Subcutaneous abdominal adipose tissue (tissue), 5 donors: ENCODE data around the gene EXOSC3.
A peak's percentile ranks its signal among the peaks of the same experiment; 100 is the strongest.
"Not testable (repeated sequence)": the region's sequence is repeated elsewhere in the genome, so short reads cannot be mapped to it uniquely, and the experiment has no call there.

Source experiments
- H3K27ac ChIP-seq: one replicate; pipeline ENCODE4 v1.7.0; 2013; ENCODE audit warnings: low read depth, mild to moderate bottlenecking, inconsistent platforms, low read length, moderate library complexity
- H3K27me3 ChIP-seq, 5 donors: one replicate each; pipeline ENCODE4 v1.7.0; 2013; ENCODE audit warnings: low read length in 5 of 5, inconsistent platforms in 1 of 5; ENCODE audit not compliant: control insufficient read depth in 5 of 5, insufficient read depth in 4 of 5
- H3K36me3 ChIP-seq, 5 donors: one replicate each; pipeline ENCODE4 v1.7.0; 2013; ENCODE audit warnings: low read length in 5 of 5; ENCODE audit not compliant: control insufficient read depth in 5 of 5, insufficient read depth in 5 of 5
- H3K4me1 ChIP-seq, 5 donors: one replicate each; pipeline ENCODE4 v1.7.0; 2013; ENCODE audit warnings: low read length in 5 of 5, mild to moderate bottlenecking in 3 of 5, moderate library complexity in 1 of 5; ENCODE audit not compliant: control insufficient read depth in 5 of 5, insufficient read depth in 5 of 5
- H3K4me3 ChIP-seq, 5 donors: one replicate each; pipeline ENCODE4 v1.7.0; 2013; ENCODE audit warnings: low read length in 5 of 5, low read depth in 1 of 5
- H3K9ac ChIP-seq, 5 donors: one replicate each; pipeline ENCODE4 v1.7.0; 2013; ENCODE audit warnings: low read length in 5 of 5, mild to moderate bottlenecking in 4 of 5, moderate library complexity in 3 of 5
- H3K9me3 ChIP-seq, 5 donors: one replicate each; pipeline ENCODE4 v1.7.0; 2013; ENCODE audit warnings: low read length in 5 of 5; ENCODE audit not compliant: control insufficient read depth in 5 of 5
- donor health status: healthy.
- donor health status: healthy.
- donor health status: healthy.
- donor health status: healthy.
- donor health status: healthy.

The EXOSC3 gene

GRCh38 chr9:37752642-37753488, 32.0 kb downstream of the EXOSC3 start:
- Histone ChIP-seq H3K4me1 (peaks cover 2 to 15% (median 14%) of the 10 kb centered on the region in 5 donors), H3K36me3 (peaks cover 0 to 4% (median 0%) of the 10 kb centered on the region in 5 donors), H3K4me3 (peak overlapping the region; percentile 74 to 98 (median 94)), H3K27me3 (no peaks in the 10 kb centered on the region), H3K9me3 (no peaks in the 10 kb centered on the region), H3K9ac (peak overlapping the region in 4 of 5 donors; percentile 51 to 99 (median 91)), H3K27ac (no peak overlapping the region)

GRCh38 chr9:37752112-37752511, 32.8 kb downstream of the EXOSC3 start:
- not testable (repeated sequence) for H3K4me3 ChIP-seq, H3K27me3 ChIP-seq, H3K9me3 ChIP-seq, H3K9ac ChIP-seq, H3K36me3 ChIP-seq, H3K27ac ChIP-seq
- H3K4me1 ChIP-seq: peaks cover 2 to 15% (median 14%) of the 10 kb centered on the region in 5 donors

DNA sequence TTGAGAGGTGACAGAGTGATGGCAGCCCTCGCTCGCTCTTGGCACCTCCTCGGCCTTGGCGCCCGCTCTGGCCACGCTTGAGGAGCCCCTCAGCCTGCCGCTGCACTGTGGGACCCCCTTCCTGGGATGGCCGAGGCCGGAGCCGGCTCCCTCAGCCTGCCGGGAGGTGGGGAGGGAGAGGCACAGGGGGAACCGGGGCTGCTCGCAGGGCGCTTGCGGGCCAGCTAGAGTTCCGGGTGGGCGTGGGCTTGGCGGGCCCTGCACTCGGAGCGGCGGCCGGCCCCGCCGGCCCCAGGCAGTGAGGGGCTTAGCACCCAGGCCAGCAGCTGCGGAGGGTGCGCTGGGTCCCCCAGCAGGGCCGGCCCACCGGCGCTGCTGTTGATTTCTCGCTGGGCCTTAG, 33.2 kb downstream of the EXOSC3 start:
- not testable (repeated sequence) for H3K27me3 ChIP-seq, H3K4me3 ChIP-seq, H3K9ac ChIP-seq, H3K36me3 ChIP-seq, H3K9me3 ChIP-seq, H3K27ac ChIP-seq
- H3K4me1 ChIP-seq: peaks cover 2 to 15% (median 14%) of the 10 kb centered on the region in 5 donors

GRCh38 chr9:37751186-37751585, 33.7 kb downstream of the EXOSC3 start:
- Histone ChIP-seq H3K9me3 (no peaks in the 10 kb centered on the region), H3K27me3 (no peaks in the 10 kb centered on the region), H3K36me3 (no peaks in the 10 kb centered on the region), H3K27ac (no peak overlapping the region), H3K4me1 (peaks cover 2 to 15% (median 14%) of the 10 kb centered on the region in 5 donors), H3K4me3 (no peak overlapping the region), H3K9ac (no peak overlapping the region)

DNA sequence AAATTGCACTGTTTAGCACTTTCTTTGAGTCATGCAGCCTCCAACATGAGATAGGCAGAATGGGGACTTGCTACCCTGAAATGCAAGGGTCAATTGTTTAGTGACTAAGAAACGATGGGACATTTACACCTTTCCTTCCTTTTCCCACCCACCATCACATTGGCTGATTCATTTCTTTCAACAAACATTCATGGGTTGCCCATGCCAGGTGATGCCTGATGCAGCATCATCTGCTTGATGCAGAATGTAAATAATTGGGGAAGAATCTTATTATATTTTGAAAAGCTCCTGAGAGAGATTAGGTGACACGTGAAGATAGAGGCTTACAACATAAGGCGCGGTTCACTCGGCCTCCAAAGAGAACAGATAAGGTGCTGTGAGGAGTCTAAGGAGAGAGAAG, 35.7 kb downstream of the EXOSC3 start:
- H3K9me3 ChIP-seq: no peaks in the 10 kb centered on the region

GRCh38 chr9:37747271-37747753, 37.6 kb downstream of the EXOSC3 start:
- Histone ChIP-seq H3K4me1 (no peaks in the 10 kb centered on the region), H3K4me3 (no peak overlapping the region), H3K36me3 (no peaks in the 10 kb centered on the region), H3K9ac (no peak overlapping the region), H3K27ac (no peak overlapping the region), H3K27me3 (no peaks in the 10 kb centered on the region), H3K9me3 (no peaks in the 10 kb centered on the region)

More for the DNA sequence above, 35.7 kb downstream of the EXOSC3 start:
- no peak overlapping the region for H3K9ac ChIP-seq
- no peak overlapping the region for H3K4me3 ChIP-seq
- no peak overlapping the region for H3K27ac ChIP-seq
- peaks cover under 1 to 8% (median 7%) of the 10 kb centered on the region in 5 donors for H3K4me1 ChIP-seq
- no peaks in the 10 kb centered on the region for H3K27me3 ChIP-seq
- no peaks in the 10 kb centered on the region for H3K36me3 ChIP-seq

GRCh38 chr9:37746448-37747270, 38.2 kb downstream of the EXOSC3 start:
- Histone ChIP-seq H3K36me3 (no peaks in the 10 kb centered on the region), H3K27me3 (no peaks in the 10 kb centered on the region), H3K4me3 (no peak overlapping the region), H3K27ac (no peak overlapping the region), H3K9ac (no peak overlapping the region), H3K4me1 (no peaks in the 10 kb centered on the region), H3K9me3 (no peaks in the 10 kb centered on the region)

- no peak overlapping the region for H3K27ac ChIP-seq
- H3K4me1 ChIP-seq: no peaks in the 10 kb centered on the region
- no peaks in the 10 kb centered on the region for H3K27me3 ChIP-seq
- H3K9me3 ChIP-seq: no peaks in the 10 kb centered on the region
- H3K4me3 ChIP-seq: no peak overlapping the region
- no peaks in the 10 kb centered on the region for H3K36me3 ChIP-seq
- peak overlapping the region in 1 of 5 donors; percentile 7 for H3K9ac ChIP-seq
Measured at GRCh38 chr9:37745970-37746369, 38.9 kb downstream of the EXOSC3 start.

DNA sequence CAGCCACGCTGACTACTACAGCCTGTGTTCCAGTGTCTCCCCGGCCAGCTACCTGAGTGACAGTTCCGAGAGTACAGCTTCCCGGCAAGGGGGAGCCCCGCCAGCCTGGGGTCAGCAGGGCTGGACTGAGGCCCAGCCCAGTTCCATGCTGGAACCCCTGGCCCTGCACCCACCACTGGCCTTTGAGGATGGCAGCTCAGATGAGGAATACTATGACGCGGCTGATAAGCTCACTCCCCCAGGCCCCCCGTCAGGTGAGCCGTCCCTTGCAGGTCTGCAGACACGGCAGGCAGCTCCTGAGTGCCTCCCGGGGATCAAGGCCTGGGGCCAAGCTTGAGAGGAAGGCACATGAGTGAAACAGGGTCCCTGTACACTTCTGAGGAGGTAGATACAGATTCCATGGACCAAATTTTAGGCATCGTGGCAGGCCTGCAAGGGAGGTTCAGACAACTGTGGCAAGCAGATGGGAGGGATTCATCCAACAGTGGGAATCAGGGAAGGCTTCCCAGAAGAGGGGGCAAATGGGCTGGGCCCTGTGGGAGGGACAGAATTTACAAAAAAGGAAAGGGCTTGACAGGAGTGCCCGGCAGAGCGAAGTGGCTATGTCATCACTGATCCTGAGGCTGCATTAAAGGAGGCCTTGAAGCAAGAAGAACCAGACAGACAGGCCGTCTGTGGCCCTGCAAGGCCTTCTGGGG, 44.1 kb downstream of the EXOSC3 start:
- Histone ChIP-seq H3K9me3 (no peaks in the 10 kb centered on the region), H3K9ac (no peak overlapping the region), H3K36me3 (no peaks in the 10 kb centered on the region), H3K4me3 (no peak overlapping the region), H3K27ac (no peak overlapping the region), H3K4me1 (no peaks in the 10 kb centered on the region), H3K27me3 (no peaks in the 10 kb centered on the region)
